ENCODE results near the gene GJB6.
"Not testable (repeated sequence)": the region's sequence is repeated elsewhere in the genome, so short reads cannot be mapped to it uniquely, and the experiment has no call there.

The GJB6 gene

DNA sequence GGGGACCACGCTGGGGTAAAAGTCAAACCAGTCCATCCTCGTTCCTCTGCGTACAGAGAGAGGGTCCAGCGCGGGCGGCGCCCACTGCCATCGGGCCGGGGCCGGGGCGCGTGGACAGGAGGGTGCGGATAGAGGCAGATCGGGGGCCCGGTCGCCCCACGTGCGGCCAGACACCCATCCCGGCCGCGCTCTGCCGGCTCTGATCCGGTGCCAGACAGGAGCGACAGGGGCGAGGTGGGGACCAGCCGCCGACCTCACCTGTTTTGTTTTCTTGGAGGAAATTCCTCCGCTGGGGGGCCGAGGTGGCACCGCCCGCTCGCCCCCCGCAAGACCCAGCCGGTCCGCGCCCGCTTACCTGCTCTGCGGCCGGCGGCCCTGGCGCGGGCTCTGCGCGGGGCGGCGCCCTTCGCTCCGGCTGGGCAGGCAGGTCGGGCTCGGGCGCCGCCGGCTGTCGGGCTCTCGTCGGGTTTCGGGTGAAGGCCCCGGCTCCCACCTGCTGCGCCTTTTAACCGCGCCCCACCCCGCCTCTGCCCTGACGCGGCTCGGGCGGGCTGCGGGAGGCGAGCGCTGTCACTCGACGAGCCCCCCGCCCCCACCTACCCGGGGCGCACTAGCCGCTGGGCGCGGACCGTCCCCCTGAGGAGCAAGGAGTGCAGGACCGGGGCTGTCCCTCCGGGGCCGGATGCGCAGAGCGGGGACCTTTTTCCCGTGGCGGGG, at the start of gene GJB6:
Gene GJB6, minus strand, starts transcription at position 481 of the 717 bp plus-strand sequence. CDS start 8,839 bp downstream, outside the sequence.
- DNase-seq = no peak

DNA sequence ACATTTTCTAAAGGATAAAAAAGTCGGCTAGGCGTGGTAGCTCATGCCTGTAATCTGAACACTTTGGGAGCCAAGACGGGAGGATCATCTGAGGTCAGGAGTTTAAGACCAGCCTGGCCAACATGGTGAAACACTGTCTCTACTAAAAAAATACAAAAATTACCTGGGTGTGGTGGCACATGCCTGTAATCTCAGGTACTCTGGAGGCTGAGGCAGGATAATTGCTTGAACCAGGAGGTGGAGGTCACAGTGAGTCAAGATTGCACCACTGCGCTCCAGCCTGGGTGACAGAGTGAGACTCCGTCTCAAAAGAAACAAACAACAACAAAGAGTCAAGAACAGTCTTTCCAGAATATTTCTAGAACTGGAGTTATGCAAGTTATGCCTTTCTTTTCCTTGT, 44.8 kb upstream of the GJB6 start:
- DNase-seq = not testable (repeated sequence)

DNA sequence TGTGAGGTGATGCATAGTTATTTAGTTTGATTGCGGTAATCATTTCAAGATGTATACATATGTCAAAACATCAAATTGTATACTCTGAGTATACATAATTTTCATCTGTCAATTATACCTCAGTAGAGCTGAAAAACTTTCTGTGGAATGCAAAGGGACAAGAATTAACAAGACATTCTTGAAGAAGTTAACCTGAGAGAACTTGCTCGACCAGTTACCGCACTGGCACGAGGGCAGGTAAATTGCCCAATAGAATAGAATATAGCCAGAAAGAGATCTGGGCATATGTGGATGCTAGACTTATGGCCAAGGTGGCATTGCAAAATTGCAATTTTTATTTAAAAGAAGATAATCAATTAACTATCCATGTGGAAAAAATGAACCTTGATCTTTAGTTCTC, 42.3 kb upstream of the GJB6 start:
- DNase-seq = no peak

DNA sequence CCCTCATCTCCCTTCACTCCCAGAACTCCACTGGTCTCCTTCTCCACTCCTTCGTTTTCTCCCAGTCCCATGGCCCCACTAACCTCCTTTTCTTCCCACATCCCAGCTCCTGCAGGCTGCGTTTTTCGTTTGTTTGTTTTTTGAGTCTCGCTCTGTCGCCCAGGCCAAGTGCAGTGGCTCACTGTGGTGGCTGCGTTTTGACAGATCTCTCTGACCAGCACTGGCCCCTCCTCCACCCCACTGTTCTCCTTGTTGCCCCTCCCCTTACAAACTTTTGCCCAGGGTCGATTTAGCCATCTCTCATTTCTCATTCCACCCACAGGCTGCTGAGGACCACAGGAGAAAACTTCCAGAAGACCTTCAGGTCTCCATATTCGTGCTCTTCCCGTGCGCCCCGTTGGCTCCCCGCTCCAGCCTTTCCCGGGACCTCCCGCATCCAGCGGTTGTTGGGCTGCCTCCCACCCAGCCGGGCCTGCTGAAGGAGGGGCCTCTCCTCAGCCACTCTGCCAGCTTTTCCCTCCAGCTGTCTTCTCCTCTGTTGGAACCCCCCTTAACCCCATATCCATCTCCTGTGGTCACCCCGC, 40.6 kb upstream of the GJB6 start:
- DNase-seq = no peak

DNA sequence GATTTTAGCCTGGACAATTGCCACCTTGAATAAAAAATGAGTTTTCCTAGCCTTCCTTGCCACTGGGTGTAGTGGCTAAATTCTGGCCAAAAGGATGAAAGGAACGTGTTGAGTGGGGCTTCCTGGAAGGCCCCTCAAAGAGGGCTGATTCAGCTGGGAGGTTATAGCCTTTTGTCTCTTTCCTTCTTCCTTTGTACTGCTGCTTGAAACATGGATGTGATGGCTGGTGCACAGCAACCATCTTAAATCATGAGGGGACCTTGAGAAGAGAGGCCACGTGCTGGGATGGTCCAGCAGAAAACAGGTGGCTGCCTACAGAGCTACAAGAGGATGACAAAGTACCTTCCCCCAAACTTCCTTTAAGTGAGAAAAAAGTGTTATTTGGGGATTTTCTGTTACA, 40.0 kb upstream of the GJB6 start:
- DNase-seq = no peak

DNA sequence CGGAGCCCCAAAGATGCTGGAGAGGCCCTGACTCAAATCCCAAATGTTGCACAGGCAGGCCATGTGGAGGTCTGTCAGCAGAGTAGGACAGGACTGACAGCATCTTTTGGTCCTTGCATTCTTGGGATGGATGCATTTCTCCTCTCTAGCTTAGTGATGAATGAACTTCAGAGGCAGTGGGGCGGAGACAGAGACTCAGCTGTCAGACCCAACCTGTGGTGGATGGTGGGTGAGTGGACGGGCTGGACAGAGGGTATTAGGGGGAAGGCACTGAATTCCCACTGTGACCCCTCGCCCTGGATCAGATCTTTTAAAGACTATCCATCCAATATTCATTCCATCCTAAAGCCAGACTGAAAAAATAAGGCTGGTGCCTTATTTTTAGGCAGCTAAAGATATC, 39.3 kb upstream of the GJB6 start:
- DNase-seq = no peak

DNA sequence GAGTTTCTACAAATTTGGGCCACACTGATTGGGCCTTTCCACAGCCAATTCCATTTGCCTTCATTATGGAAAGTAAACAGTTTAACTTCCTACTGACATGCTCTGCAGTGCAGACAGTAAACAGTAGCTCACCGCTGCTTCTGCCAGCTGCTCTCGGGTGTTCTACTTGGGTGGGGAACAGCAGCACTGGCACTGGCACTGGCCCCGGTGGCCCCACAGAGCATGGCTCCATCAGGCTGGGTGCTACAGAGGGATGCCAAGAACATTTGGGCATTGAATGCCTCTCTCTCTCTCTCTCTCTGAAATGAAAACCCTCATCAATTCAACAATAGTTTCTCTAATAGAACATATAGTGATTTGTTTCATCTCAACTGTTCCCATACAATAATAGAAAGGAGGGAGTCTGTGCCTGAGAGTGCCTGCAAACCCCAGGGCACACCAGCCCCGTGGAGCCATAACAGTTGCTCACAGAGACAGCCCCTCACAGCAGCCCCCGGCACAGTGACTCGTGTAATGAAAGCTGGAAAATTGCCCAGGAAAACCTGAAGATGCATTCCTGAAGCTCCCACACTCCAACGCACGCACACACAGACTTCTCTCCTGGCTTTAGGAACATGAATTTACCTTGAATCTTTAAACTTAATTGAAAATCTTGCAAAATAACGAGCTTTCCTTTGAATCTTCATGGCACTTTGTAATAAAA, 38.2 kb upstream of the GJB6 start:
- no peak for DNase-seq

DNA sequence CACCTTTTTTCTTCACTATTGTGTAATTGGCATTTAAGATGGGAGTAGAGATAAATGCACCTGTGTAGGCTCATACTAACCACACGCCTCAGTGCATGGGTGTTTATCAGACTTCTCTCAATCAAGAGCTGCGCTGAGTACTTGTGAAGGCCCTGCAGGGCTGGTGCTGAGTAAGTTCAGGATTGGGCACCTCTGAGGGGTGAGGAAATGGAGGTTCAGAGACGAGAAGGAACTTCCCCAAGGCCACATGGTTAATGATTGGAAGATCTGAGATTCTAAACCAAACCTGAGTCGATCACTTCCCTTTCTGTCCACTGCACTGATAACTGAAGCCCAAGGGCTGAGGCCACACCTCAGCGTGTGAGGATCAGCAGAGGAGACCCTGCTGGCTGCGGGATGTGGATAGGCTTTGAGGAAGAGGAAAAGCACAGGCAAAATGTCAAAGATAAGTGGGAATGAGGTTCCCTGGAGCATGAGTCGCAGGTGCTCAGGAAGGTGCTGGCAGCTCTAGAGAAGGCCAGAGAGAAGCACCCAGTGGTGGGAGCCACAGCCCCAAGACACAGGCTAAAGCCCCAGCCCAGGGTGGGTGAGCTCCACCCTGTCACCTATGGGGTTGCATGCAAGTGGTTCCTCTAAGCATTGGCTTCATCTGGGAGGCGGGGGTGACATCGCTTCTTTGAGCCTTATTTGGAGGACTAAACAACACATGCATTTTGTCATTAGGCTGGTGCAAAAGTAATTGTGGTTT, 32.3 kb upstream of the GJB6 start:
- no peak for DNase-seq

DNA sequence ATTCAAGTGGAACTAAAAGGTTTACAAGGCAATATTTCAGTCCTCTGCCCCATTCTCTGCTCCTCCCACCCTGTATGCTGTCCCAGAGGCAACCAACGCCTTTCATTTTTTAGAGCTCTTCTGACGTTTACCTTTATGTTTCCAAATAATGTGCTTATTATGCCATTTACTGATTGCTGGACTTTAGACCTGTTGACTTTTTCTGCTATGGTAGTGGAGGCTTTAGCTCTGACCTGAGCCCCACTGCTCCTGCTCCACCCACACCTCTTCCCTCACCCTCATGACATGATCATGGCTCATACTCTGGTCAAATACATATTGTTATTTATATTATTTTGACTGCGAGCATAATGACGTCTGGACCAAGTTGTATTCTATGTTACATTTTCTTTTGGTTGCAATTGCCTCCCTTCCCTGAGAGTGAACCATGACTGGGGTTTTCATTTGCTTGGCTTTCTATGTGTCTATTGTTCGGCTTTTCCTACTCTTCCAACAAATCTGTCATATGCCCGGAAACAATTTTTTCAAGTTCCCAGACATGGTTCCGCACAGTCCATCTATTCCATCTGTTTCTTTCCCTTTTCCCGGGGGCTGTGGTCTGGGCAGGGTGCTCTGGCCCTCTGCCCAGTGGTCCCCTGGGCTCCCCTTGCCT, 31.4 kb upstream of the GJB6 start:
- no peak for DNase-seq

DNA sequence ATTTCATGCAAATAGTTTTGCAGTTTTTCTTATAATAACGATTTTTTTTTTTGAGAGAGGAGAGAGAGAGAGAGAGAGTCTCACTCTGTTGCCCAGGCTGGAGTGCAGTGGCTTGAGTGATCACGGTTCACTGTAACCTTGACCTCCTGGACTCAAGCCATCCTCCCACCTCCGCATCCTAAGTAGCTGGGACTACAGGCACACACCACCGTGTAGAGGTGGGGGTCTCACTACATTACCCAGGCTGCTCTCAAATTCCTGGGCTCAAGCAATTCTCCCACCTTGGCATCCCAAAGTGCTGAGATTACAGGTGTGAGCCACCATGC, 26.8 kb upstream of the GJB6 start:
- no peak for DNase-seq

DNA sequence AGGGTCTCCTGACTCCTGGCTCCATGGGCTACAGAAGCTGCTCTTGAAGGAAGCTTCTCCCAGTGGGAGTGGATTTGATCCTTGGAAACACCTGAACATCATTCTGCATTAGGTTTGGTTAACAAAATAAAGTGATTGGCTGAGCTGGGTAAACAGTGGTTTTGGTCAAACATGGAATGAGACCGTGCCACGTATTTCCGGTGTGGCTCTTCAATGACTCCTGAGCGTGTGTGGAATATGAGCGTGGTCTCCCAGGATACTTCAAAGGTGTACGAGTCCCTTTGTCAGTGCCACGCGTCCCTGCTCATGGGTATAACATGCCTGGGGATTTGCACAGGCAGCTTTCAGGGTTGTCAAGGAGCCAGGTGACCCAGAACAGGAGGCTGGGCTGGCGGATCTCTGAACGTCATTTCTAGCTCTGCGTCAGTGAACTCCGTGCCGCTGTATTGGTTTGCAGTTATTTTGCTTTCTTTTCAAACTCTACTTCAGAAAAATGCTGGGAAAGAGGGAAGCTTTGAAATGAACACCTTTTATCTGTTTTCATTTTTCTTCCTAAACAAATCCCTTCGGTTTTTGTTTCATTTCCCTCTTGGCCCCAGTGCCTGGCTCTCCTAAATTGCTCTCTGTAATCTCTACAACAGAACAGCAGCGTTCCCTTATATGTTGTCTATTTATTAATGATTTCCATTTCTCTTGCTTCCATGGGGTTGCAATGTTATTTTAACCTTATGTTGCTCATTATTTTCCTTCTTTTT, 26.3 kb upstream of the GJB6 start:
- no peak for DNase-seq

DNA sequence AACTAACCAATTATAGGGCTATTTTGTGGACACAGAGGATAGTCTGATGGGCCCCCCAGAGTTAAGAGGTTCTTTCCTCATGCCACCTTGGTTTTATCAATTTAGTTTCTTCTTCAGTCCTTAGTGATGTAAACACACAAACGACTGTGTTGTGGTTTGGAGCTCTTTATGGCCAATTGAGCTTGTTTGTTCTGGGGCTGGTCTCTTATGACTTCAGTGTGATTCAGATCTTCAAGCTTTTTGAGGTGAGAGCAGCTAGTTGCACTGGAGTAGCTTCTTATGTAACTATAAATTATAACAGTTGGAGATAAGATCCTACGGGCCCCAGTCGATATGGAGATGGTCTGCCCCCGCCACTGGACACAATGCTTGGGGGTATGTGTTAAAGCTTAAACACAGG, 22.0 kb upstream of the GJB6 start:
- no peak for DNase-seq

DNA sequence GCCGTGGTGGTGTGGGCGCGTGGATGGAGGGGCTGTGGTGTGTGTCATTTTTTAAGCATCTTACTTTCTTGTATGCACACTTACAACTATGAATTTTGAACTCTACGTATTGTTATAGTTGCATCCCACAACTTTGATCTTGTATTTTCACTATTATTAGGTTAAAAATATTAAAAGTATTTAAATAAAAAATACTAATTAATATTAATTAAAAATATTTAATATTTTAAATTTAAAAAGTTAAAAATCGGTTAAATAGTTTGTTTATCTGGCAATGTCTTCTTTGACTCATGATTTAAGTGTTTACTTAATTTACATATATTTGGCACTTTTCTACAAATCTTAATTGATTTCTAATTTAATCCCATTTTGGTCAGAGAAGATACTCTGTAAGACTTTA, 17.8 kb upstream of the GJB6 start:
- DNase-seq = no peak

DNA sequence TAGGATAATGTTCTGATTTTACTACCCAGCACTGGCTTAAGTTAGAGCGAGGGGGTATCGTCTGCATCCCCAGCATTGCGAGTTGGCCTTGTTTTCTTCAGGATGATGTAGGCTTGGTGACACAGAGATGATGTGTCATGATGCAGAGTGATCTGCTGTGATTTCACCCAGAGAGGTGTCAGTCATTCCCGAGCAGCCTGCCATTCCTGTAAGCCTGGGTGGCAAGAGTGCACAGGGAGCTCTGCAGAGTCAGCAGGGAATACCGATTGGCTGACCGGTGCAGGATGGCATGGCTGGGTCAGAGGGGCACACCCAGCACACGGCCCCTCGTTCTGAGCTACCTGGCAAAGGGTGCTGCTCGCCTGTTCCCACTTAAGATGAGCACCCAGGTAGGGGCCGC, 15.8 kb upstream of the GJB6 start:
- DNase-seq = no peak

DNA sequence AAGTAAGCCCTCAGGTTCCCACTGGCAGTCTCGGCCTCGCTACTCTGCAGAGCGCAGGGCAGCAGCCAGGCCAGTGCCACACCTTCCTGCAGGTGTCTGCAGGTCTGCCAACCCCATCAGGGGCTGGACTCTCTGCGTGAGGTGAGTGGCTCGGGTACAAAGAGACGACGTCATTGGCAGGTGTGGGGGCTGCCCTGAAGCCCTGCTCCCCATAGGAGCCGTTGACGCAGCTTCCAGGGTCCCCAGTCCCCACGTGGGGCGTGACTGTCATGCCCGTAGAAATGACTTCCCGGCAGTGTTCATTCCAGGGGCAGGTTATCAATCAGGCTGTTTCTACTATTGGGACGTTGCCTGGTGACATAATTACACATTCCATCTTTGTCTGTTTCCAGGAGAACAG, 15.3 kb upstream of the GJB6 start:
- no peak for DNase-seq

DNA sequence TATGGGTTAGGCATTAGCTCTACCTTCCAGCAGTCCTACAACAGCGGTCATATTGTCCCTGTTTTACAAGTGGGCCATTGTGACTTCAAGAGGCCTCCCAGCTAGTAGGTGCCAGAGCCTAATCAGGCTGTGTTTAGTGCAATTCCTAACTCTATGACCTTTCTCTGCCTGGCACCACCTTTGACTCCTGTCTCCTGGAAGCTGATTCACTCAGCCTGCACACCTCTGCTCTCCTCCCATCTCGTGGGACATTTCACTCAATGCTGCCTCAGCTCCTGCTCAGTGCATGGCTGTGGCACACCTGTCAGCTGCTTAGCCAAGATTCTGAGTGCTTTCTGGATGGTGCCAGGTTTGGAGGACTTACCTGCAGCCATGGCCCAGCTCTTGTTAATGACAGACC, 9.5 kb upstream of the GJB6 start:
- no peak for DNase-seq

DNA sequence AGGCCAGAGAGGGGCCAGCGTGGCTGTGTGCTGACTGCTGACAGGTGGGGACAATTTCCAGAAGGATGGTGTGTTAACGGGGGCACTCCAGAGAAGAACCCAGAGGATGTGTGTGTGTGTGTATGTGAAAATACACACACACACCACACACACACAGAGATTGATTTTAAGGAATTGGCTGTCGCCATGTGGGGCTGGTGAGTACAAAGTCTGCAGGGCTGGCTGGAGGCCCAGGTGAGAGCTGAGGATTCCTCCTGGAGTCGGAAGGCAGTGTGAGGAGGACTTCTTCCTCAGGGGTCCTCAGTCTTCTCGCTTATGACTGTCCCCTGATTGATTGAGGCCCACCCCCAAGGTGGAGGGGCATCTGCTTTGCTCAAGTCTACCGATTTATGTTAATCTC, 7.6 kb upstream of the GJB6 start:
- DNase-seq = no peak

DNA sequence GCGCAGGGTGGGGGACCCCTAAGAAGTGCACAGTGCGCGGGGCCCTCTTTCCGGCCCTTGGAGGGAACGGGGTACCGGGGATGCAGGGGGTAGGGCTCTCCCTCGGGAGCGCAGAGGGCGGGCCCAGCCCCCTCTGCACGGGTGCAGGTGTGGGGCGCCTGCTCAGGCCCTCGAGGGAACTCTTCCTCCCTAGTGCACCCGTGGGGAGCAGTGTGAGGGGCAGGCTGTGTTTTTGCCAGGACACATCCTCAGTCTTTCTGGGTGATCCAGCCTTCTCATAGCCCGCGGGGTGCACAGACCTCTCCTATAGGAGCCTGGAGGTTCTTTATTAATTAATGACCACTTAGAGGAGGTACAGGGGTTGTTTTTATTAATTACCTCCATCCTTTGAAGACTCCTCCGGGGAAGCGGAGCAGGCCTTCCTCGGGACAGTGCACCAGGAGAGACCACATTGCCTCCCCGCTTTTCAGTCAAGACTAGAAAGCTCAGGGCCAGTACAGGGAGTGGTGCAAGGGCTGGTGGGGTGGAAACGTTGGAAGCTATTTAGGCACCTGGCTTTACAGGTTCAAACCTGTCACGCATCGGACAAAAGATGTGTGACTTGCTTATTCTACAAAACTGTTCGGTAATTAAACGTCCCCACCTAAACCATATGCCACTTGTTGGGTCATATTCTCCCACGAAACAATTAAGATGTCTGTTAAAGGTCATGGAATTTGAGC, 598 bp upstream of the GJB6 start:
- no peak for DNase-seq

DNA sequence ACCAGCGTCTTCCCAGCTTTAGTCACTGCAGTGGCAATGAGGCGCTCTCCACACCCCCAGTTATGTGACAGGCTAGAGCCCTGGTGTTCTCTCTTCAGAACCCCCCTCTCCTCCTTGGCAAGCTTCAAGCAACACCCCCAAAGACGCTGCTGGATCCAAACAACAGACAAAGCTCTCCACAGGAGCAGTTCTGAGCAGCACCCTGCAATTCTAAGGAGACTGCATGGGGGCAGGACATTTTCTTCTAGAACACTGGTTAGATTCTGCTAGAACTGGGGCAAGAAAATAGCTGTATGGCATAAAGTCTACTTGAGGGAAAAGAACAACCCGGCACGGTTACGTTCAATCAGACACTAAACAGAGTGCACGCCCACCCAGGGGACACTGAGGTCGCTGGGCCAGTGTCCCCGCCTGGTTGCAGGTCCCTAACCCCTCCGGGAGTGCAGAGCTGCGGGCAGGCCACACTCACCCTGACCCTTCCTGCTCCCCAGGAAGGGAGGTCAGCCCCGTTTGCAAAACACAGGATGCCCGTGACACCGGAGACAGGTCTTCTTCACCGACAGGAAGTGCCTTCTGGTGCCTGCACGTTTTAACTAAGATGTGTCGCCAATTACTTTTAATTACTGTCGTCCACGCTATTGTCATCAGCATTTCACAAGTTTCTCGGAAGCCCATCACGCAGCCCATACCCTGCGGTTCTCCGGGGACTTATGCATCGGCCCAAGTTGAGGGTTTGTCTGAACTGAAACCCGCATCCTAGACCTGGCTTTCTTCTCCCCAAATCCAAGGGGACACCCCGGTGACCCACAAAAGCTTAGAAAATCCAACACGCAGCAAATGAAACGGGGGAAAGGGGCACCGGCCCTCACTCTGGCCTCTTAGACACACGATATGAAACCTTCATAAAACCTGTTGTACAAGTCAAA, 943 bp downstream of the GJB6 start:
- DNase-seq = no peak

DNA sequence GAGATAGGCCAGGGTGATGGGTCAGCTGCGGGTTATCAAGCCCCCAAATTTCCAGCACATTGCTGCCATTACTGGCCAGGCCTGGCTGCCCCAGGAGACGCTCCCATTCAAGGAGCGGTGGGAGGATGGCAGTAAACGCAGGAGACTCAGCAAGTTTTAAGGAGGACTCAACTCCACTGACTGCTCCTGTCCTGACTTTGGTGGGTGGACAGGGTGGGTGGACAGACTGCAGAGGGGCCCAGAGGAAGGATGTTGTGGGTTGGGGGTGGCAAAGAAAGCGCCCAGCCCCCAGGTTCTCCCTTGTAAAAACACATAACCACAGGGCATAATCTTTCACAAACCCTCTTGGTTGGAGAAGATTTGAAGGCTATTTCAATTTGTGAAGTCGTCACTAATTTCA, 4.4 kb downstream of the GJB6 start:
- DNase-seq = no peak

DNA sequence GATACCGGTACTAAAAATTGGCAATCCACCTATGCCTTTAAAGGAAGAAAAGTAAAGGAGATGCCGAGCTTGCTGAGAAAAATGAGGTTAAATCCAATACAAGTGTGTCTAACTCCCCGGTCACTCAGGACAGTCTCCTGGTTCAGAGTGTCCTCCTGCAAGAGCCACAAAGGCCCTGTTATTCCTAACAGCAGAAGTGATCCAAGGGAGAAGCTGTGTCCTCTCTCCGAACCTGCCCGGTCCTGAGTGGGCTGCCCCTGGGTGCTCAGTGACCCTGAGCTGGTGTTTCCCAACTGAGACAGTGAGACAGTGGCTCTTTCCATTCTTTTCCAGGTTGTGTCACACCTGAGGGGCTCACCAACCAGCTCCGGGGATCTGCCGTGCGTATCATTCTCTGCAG, 4.8 kb downstream of the GJB6 start:
- no peak for DNase-seq
